IPS-18c (cell line): ENCODE measurements around the gene TCEAL2.
"Not testable (repeated sequence)": the region's sequence is repeated elsewhere in the genome, so short reads cannot be mapped to it uniquely, and the experiment has no call there.

Source experiments
- H3K4me3 ChIP-seq: 2 replicates; pipeline ENCODE4 v1.7.0; 2013; ENCODE audit warnings: low read depth, mild to moderate bottlenecking, low read length, moderate library complexity; ENCODE audit not compliant: insufficient read depth
- H3K9me3 ChIP-seq: one replicate; pipeline ENCODE4 v1.6.1; 2013; ENCODE audit warnings: mild to moderate bottlenecking, low read length, moderate library complexity; ENCODE audit not compliant: control insufficient read depth, insufficient read depth

The TCEAL2 gene

DNA sequence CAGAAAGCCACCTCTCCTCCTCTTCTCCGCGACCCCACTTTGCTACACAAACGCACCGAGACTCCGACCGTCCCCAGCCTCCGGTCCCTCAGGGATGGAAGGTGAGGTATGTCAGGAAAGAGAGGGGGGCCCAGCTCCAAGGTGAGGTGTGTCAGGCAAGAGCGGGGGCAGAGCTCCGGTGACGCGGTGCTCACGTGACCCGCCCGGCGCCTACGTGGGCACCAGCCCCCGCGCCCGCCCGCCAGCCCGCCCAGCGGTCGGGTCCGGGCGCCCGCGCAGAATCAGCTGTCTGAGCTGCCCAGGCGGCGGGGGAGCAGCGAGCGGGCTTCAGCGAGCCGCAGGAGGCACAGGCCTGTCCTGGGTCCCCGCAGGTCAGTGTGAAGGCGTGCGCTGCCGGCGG, at the start of gene TCEAL2:
Gene TCEAL2 (plus strand): TSS at position 244 of the 400 bp plus-strand sequence. CDS start 1,152 bp downstream, outside the sequence.
- H3K4me3 ChIP-seq = peak within 1 kb of the TSS; percentile 43

DNA sequence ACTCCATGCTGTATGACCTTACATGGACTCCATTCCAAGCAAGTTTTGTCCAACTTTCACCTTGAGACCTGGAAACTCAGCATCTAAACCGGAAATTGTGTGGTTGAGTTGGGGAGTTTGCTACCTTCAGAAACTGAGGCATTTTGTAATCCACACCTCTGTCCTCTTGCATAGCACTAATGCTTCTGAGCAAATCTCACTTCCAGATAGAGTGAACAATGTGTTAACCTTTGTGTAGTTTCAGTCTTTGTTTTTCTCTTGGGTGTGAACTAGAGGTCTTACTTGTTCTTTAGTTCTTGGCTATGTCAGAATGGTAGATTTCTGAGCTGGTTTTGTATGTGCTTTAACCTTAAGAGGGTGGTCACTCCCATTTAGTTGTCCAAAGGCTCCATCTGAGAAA, 48.1 kb upstream of the TCEAL2 start:
- Histone ChIP-seq H3K4me3 (no peak overlapping the region), H3K9me3 (peaks cover 2% of the 10 kb centered on the region)

More for the DNA sequence above, at the start of gene TCEAL2:
- not testable (repeated sequence) for H3K9me3 ChIP-seq

DNA sequence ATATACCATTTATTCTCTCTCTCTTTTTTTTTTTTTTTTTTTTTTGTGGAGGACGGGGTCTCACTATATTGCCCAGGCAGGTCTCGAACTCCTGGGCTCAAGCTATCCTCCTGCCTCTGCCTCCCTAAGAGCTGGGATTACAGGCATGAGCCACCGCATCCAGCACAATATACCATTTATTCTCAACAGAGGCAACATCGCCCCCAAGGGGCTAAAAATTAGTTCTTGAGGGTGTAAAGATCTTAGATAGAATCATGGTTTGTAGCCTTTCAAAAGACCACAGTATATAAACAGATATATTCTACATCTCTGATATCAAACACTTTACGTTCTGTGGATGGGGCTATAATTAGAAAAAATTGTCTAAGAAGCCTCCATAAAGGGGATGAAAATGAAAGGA, 39.8 kb upstream of the TCEAL2 start:
- Histone ChIP-seq H3K4me3 (no peak overlapping the region), H3K9me3 (peaks cover 2% of the 10 kb centered on the region)

DNA sequence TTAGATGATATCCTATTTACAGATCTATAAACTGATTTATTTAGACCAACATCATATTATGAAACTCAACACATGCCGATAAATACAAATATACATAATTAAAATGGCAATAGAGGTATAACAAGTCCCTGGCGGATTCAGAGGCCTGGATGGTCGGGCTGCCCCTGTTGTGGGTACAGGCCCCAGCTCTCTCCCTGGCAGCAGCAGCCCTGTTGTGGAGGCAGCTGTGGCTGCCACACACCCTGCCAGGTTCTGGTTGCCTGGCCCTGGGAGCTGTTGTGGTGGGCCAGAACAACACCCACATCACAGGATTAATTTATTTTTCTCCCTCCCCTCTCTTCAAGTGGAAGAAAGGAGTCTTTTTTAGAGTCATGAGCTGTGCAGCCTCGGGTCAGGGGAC, 12.1 kb upstream of the TCEAL2 start:
- no peak overlapping the region for H3K4me3 ChIP-seq
- H3K9me3 ChIP-seq = peaks cover 14% of the 10 kb centered on the region

DNA sequence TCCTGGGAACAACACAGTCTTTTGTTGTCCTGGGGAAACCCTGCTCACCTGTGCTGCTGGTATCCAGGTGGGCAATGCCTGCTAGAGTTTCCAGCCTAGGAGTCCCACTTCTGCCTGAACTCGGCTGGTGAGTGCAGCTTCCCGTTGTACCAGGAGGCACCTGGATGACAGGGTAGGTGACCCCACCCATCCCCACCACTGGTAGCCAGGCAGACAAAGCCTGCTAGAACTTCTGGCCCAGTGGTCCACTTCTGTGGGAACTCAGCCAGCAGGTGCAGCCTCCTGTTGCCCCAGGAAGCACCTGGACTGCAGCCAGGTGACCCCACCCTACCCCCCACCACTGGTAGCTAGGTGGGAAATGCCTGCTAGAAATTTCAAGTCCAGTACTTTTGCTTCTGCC, 9.7 kb upstream of the TCEAL2 start:
- Histone ChIP-seq H3K4me3 (no peak overlapping the region), H3K9me3 (peaks cover 14% of the 10 kb centered on the region)

DNA sequence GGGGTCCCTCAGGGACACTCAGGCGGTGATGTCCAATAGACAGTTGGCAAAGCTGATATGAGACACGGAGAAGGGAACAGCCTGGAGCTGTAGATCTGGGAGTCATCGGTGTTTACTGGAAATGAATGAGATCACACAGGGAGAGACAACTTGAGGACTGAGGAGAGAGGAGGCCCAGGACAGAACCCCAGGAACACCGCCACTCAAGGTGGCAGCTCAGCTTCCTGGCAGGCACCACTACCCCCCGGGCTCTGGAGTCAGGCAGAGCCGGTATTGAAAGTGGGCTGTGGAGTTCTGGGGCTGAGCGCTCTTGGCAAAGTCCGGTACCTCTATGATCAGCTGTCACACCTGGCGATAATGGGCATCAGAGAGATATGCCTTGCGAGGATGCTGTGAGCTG, 465 bp upstream of the TCEAL2 start:
- peak overlapping the region; percentile 43; the same call in 1 of the 2 replicates for H3K4me3 ChIP-seq
- not testable (repeated sequence) for H3K9me3 ChIP-seq

DNA sequence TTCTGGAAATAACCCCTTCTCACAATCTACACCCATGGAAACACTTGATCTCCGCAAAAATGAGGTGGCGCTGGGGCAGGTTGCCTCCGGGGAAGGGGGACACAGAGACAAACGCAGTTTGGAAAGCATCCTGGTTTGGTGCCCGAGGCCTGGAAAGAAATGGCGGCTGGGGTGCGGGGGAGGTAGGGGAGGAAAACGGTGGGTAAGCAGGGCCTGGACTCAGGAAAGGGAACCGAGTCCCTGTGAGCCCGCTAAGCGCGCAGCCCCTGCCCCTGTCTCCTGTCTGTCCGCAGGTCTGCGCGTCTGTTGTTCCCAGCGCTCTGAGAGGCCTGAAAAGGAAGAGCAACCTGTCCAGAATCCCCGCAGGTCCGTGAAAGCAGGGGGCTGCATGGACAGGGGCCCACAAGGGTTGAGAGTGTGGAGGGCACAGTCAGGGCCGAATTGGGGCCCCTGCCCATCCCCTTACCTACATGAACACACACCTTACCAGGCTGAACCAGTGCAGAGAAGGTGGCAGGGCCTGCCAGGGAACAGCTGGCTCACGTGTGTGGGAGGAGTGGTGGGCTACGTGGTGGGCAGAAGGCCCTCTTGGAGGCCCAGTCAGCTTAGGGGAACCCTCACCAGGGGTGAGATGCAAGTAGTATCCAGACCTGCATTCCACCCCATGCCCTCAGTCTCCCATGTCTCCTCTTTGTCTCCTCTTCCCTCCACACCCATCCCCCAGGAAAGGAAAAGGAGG, 770 bp downstream of the TCEAL2 start:
- H3K4me3 ChIP-seq = peak overlapping the region; percentile 42
- not testable (repeated sequence) for H3K9me3 ChIP-seq

DNA sequence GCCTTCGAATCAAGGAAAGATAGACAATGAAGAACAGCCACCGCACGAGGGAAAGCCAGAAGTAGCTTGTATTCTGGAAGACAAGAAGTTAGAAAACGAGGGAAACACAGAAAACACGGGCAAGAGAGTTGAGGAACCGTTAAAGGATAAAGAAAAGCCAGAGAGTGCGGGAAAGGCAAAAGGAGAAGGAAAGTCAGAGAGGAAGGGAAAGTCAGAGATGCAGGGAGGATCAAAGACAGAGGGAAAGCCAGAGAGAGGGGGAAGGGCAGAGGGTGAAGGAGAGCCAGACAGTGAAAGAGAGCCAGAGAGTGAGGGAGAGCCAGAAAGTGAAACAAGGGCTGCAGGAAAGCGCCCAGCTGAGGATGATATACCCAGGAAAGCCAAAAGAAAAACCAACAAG, 1.4 kb downstream of the TCEAL2 start:
- no peak overlapping the region for H3K4me3 ChIP-seq
- H3K9me3 ChIP-seq = no peaks in the 10 kb centered on the region

DNA sequence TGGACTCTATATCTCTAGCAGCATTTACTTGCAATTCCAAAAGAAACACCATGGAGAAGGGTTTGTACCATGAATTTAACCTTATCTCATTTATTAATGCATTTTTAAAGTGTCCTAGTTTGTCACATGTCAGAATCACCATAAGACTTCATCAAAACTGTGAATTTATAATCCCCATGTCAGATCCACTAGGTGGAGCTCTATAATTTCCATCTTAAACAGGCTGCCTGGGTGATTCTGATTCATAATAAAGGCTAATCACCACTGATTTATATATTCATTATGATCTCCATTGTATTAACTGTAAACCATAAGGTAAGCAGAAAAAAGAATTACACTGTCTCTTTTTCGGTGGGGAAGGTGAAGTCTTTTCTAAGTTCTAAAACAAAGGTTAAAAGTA, 4.0 kb downstream of the TCEAL2 start:
- Histone ChIP-seq H3K4me3 (no peak overlapping the region), H3K9me3 (no peaks in the 10 kb centered on the region)

DNA sequence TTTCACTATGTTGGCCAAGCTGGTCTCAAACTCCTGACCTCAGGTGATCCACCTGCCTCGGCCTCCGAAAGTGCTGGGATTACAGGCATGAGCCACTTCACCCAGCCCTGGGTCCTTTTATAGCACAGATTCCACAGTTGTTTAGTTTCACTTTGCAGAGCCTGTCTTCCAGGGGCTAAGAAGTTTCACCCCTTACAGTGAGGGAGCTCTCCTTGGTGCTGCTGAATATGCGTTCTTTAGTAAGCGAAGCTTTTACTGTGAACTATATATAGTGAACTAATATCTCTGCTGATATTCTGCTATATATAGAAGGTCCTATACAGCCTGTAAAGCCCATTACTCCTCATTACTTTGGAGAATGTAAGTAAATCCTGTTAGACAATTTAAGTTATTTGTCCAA, 12.6 kb downstream of the TCEAL2 start:
- Histone ChIP-seq H3K4me3 (no peak overlapping the region), H3K9me3 (no peaks in the 10 kb centered on the region)

DNA sequence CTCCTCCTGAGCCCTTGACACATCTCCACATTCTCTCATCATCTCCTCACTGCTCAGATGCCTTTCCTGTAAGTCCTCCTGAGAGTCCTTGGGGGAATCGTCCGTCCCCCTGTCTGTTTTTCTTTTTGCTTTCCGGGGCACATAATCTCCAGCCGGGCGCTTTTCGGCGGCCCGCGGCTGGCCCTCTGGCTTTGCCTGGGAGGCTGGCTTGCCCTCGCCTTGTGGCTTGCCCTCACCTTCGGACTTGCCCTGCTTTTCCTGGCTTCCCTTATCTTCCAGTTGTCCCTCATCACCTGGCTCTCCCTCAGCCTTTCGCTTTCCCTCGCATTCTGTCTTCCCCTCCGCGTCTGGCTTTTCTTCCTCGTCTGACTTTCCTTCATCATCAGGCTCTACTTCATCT, 15.4 kb downstream of the TCEAL2 start:
- H3K4me3 ChIP-seq, H3K9me3 ChIP-seq: not testable (repeated sequence)

DNA sequence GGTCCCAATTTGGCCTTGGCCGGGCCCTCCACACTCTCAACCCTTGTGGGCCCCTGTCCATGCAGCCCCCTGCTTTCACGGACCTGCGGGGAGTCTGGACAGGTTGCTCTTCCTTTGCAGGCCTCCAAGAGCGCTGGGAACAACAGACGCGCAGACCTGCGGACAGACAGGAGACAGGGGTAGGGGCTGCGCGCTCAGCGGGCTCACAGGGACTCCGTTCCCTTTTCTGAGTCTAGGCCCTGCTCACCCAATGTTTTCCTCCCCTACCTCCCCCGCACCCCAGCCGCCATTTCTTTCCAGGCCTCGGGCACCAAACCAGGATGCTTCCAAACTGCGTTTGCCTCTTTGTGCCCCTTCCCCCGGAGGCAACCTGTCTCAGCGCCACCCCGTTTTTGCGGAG, 16.2 kb downstream of the TCEAL2 start:
- H3K9me3 ChIP-seq, H3K4me3 ChIP-seq: not testable (repeated sequence)

DNA sequence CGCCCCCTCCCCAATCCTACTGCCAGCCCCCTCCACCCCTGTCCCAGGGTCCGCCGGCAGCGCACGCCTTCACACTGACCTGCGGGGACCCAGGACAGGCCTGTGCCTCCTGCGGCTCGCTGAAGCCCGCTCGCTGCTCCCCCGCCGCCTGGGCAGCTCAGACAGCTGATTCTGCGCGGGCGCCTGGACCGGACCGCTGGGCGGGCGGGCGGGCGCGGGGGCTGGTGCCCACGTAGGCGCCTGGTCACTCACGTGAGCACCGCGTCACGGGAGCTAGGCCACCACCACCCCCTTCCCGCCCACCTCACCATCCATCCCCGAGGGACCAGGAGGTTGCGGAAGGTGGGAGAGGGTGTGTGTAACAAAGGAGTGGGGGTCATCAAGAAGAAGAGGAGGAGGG, 16.8 kb downstream of the TCEAL2 start, which contains the start of gene TCEAL6:
Gene TCEAL6 (minus strand): TSS at position 208 of the 400 bp plus-strand sequence.
- not testable (repeated sequence) for H3K9me3 ChIP-seq, H3K4me3 ChIP-seq

DNA sequence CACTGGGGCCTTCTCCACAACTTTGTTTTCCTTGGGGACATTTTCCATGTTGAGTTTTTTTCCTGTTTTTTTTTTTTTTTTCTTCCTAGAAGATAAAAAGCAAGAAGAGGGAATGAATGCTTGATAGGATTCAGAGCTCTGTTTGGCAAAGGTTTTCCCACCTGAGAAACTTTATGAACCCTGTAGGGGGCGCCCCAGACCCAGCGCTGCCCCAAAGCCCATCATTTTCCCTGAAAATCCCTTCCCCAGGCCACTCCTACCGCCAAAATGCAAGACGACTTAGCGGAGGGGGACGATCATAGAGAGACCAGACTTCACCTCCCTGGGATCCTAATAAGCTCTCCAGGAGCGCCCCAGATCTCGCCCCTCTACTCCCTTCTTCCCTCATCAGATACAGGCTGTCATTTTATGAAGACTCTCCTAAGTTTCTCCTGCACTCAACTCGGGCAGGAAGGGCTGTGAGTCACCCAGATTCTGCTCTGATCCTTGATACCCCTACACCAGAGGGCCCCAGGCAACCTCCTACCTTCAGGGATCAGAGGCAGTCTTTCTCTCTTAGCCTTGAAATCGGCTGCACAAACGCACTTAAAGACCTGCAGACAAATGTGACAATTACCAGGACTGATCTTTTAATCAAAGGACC, 28.9 kb downstream of the TCEAL2 start:
- peak overlapping the region; percentile 58; the same call in 1 of the 2 replicates for H3K4me3 ChIP-seq

DNA sequence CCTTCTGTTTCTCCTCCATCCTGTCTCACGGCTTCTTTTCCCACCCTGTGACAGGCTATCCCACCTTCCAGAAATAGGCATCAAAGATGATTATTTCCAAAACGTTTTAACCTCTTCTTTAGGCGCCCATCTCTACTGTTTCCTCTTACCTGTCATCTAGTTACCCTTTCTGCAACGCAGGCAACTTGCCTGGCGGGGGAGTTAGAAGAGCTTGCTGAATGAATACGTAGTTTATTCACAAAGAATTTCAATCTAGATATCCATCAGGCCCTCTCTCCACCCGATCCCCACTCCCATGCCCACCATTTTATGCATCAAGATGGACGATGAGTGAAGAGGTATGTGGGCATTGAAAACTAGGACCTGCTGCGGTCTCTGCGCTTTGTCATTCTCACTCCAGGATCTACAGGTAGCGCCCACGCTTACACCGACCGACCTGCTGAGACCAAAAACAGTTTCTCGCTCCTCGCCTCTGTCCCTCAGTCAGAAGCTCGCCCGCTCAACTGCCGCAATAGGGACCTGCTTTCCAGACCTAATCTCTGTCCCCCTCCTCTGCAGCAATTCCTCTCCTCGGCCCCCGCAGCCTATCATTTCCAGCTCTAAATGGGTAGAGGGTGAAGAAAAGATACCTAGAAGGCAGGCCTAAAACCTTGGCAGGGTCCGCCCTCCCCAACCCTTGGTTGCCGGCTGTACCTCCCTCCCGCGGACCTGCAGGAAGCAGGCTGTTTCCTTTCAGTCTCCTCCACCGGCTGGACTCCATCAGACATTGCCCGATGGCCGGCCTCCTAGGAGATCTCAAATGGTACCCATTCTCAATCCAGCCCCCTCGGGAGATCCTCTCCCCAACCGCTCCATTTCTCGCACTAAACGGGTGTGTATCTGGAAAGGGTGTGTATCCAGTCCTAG, 29.7 kb downstream of the TCEAL2 start:
- peak overlapping the region; percentile 58 for H3K4me3 ChIP-seq
- H3K9me3 ChIP-seq = no peaks in the 10 kb centered on the region

More for the DNA sequence above, 28.9 kb downstream of the TCEAL2 start:
- no peaks in the 10 kb centered on the region for H3K9me3 ChIP-seq

DNA sequence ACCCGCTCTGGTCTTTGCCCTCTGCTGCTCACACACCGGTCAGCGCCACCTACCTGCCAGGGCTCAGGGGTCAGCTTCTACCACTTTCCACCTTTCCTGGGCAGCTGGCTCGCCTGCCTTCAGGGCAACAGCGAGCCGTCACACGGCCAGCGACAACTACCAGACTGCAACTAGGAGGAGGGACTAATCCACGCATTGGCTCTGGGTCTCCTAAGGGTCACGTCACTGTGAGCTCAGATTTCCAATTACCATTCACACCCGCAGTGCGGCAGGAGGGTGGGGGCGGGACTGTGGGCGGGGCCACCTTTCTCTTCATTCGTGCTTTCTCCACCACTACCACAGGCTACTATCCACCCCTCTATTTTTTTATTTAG, 30.3 kb downstream of the TCEAL2 start, which contains the start of gene BEX5:
Gene BEX5 (minus strand): TSS at position 172 of the 374 bp plus-strand sequence. CDS start 1,712 bp downstream, outside the sequence.
- Histone ChIP-seq H3K4me3 (peak within 1 kb of the TSS; percentile 58), H3K9me3 (no peaks in the 10 kb centered on the region)
